ENCODE data around the gene GLIS2. TPM values are rescaled to one million over a fixed set of nuclear protein-coding genes. Genes with fewer than 3 reads are reported as not detected.
A peak's percentile ranks its signal among the peaks of the same experiment; 100 is the strongest.
"Not testable (repeated sequence)": the region's sequence is repeated elsewhere in the genome, so short reads cannot be mapped to it uniquely, and the experiment has no call there.

Gene GLIS2
- total and polyA plus RNA-seq, 4 donors = 0.68 to 1.4 (median 1.1) TPM

DNA sequence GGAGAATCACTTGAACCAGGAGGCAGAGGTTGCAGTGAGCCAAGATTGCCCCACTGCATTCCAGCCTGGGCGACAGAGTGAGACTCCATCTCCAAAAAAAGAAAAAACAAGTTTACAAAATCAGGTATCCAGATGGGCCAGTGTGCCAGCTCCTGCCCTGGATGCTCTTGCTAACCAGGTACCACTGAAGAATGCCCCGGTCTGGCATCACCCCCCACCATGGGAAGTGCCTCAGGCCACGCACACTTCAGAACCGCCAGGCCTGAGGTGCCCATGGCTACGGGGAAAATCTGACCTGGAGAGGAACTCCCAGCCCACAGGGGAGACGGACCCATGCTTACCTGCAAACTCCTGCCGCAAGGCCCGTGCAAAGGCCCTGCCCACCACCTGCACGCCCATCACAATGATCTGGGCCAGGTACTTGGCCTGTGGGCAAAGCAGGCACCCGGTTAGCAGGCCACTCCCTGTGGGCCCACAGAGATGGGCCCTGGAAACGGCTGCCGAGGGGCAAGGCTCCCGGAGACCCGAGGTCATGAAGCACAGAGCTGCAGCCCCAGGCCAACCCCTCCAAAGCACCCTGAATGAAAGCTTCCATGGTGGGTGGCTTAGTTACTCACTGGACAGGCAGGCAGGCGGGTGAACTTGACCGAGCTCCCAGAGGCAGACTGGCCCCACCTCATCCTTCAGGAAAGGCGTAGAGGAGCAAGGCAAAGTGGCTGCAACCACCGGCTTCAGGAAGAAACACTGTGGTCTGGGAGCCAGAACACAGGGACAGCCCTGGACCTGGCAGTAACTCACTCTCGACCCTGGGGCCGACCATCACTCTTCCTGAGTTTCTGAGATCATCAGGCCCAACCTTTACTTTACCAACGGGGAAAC, 27.2 kb downstream of the GLIS2 start:
- Histone ChIP-seq H3K27me3 (ENCODE audit: control insufficient read depth in 4 of 4, insufficient read depth in 4 of 4, low read length in 3 of 4) (no peaks in the 10 kb centered on the region), H3K4me3 (ENCODE audit: low read depth in 1 of 3, low read length in 3 of 3) (no peak overlapping the region), H3K27ac (ENCODE audit: low read depth in 1 of 2, low read length in 2 of 2) (no peak overlapping the region), H3K9ac (ENCODE audit: low read depth in 1 of 2, low read length in 2 of 2) (no peak overlapping the region), H3K36me3 (ENCODE audit: control insufficient read depth in 4 of 4, insufficient read depth in 3 of 4, low read depth in 1 of 4, low read length in 3 of 4) (peaks cover 0 to 19% (median 11%) of the 10 kb centered on the region in 4 donors), H3K9me3 (ENCODE audit: control insufficient read depth in 4 of 4, low read length in 3 of 4) (no peaks in the 10 kb centered on the region), H3K4me1 (ENCODE audit: control insufficient read depth in 4 of 4, insufficient read depth in 4 of 4, low read length in 3 of 4) (peaks cover 8 to 34% (median 30%) of the 10 kb centered on the region in 4 donors)
- TF ChIP-seq TAF1 (conservative IDR thresholded peaks at IDR 0.05) (no peak), GABPA (IDR thresholded peaks at IDR 0.05 in 1 of 2, conservative IDR thresholded peaks at IDR 0.05 in 1 of 2) (no peak), YY1 (IDR thresholded peaks at IDR 0.05) (no peak), HNF4A (conservative IDR thresholded peaks at IDR 0.05) (no peak), SP1 (IDR thresholded peaks at IDR 0.05) (no peak), RXRA (IDR thresholded peaks at IDR 0.05) (no peak), FOXA2 (IDR thresholded peaks at IDR 0.05) (no peak), NR2F2 (IDR thresholded peaks at IDR 0.05) (no peak), RAD21 (IDR thresholded peaks at IDR 0.05) (no peak), HNF4G (IDR thresholded peaks at IDR 0.05) (no peak), EGR1 (IDR thresholded peaks at IDR 0.05; ENCODE audit: low read depth in 2 of 2) (no peak), JUND (IDR thresholded peaks at IDR 0.05) (no peak), FOXA1 (IDR thresholded peaks at IDR 0.05) (no peak)
- TF ChIP-seq, protein P1, sequence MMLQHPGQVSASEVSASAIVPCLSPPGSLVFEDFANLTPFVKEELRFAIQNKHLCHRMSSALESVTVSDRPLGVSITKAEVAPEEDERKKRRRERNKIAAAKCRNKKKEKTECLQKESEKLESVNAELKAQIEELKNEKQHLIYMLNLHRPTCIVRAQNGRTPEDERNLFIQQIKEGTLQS (IDR thresholded peaks at IDR 0.05) = no peak
- TF ChIP-seq, protein P2, sequence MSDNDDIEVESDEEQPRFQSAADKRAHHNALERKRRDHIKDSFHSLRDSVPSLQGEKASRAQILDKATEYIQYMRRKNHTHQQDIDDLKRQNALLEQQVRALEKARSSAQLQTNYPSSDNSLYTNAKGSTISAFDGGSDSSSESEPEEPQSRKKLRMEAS (IDR thresholded peaks at IDR 0.05) = no peak
- TF ChIP-seq, protein P3, sequence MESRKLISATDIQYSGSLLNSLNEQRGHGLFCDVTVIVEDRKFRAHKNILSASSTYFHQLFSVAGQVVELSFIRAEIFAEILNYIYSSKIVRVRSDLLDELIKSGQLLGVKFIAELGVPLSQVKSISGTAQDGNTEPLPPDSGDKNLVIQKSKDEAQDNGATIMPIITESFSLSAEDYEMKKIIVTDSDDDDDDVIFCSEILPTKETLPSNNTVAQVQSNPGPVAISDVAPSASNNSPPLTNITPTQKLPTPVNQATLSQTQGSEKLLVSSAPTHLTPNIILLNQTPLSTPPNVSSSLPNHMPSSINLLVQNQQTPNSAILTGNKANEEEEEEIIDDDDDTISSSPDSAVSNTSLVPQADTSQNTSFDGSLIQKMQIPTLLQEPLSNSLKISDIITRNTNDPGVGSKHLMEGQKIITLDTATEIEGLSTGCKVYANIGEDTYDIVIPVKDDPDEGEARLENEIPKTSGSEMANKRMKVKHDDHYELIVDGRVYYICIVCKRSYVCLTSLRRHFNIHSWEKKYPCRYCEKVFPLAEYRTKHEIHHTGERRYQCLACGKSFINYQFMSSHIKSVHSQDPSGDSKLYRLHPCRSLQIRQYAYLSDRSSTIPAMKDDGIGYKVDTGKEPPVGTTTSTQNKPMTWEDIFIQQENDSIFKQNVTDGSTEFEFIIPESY (IDR thresholded peaks at IDR 0.05) = no peak
- TF ChIP-seq, protein P4, sequence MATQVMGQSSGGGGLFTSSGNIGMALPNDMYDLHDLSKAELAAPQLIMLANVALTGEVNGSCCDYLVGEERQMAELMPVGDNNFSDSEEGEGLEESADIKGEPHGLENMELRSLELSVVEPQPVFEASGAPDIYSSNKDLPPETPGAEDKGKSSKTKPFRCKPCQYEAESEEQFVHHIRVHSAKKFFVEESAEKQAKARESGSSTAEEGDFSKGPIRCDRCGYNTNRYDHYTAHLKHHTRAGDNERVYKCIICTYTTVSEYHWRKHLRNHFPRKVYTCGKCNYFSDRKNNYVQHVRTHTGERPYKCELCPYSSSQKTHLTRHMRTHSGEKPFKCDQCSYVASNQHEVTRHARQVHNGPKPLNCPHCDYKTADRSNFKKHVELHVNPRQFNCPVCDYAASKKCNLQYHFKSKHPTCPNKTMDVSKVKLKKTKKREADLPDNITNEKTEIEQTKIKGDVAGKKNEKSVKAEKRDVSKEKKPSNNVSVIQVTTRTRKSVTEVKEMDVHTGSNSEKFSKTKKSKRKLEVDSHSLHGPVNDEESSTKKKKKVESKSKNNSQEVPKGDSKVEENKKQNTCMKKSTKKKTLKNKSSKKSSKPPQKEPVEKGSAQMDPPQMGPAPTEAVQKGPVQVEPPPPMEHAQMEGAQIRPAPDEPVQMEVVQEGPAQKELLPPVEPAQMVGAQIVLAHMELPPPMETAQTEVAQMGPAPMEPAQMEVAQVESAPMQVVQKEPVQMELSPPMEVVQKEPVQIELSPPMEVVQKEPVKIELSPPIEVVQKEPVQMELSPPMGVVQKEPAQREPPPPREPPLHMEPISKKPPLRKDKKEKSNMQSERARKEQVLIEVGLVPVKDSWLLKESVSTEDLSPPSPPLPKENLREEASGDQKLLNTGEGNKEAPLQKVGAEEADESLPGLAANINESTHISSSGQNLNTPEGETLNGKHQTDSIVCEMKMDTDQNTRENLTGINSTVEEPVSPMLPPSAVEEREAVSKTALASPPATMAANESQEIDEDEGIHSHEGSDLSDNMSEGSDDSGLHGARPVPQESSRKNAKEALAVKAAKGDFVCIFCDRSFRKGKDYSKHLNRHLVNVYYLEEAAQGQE (IDR thresholded peaks at IDR 0.05) = no peak
- TF ChIP-seq, protein P5, sequence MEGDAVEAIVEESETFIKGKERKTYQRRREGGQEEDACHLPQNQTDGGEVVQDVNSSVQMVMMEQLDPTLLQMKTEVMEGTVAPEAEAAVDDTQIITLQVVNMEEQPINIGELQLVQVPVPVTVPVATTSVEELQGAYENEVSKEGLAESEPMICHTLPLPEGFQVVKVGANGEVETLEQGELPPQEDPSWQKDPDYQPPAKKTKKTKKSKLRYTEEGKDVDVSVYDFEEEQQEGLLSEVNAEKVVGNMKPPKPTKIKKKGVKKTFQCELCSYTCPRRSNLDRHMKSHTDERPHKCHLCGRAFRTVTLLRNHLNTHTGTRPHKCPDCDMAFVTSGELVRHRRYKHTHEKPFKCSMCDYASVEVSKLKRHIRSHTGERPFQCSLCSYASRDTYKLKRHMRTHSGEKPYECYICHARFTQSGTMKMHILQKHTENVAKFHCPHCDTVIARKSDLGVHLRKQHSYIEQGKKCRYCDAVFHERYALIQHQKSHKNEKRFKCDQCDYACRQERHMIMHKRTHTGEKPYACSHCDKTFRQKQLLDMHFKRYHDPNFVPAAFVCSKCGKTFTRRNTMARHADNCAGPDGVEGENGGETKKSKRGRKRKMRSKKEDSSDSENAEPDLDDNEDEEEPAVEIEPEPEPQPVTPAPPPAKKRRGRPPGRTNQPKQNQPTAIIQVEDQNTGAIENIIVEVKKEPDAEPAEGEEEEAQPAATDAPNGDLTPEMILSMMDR (IDR thresholded peaks at IDR 0.05; ENCODE audit: low read depth, low read length, missing input control) = no peak
- DNase-seq (ENCODE audit: low spot score) = no peak
- 94% methylated on average over 21 of the region's 21 CpGs for WGBS

DNA sequence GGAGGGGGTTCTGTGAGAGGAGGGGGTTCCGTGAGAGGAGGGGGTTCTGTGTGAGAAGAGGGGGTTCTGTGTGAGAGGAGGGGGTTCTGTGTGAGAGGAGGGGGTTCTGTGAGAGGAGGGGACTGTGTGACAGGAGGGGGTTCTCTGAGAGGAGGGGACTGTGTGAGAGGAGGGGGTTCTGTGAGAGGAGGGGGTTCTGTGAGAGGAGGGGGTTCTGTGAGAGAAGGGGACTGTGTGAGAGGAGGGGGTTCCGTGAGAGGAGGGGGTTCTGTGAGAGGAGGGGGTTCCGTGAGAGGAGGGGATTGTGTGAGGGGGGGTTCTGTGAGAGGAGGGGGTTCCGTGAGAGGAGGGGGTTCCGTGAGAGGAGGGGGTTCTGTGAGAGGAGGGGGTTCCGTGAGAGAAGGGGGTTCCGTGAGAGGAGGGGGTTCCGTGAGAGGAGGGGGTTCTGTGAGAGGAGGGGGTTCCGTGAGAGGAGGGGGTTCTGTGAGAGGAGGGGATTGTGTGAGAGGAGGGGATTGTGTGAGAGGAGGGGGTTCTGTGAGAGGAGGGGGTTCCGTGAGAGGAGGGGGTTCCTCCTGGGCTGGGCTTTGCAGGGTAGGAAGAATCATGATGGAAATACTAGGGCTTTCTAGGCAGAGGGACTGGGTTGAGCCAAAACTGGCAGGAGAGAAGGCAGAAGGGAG, 28.6 kb downstream of the GLIS2 start:
- not testable (repeated sequence) for DNase-seq (ENCODE audit: low spot score); H3K4me3 ChIP-seq (ENCODE audit: low read depth in 1 of 3, low read length in 3 of 3); H3K9ac ChIP-seq (ENCODE audit: low read depth in 1 of 2, low read length in 2 of 2); H3K9me3 ChIP-seq (ENCODE audit: control insufficient read depth in 4 of 4, low read length in 3 of 4); H3K27me3 ChIP-seq (ENCODE audit: control insufficient read depth in 4 of 4, insufficient read depth in 4 of 4, low read length in 3 of 4)
- 63% methylated on average over 10 of the region's 10 CpGs for WGBS
- peaks cover 0 to 12% (median 8%) of the 10 kb centered on the region in 4 donors for H3K36me3 ChIP-seq (ENCODE audit: control insufficient read depth in 4 of 4, insufficient read depth in 3 of 4, low read depth in 1 of 4, low read length in 3 of 4)
- peak overlapping the region; percentile 79 to 94 for H3K27ac ChIP-seq (ENCODE audit: low read depth in 1 of 2, low read length in 2 of 2)
- H3K4me1 ChIP-seq (ENCODE audit: control insufficient read depth in 4 of 4, insufficient read depth in 4 of 4, low read length in 3 of 4) = peaks cover 10 to 40% (median 34%) of the 10 kb centered on the region in 4 donors

Measured in liver (tissue), 9 donors.